CD14-positive monocyte (primary cell): ENCODE results near the gene ARHGEF3. TPM values are rescaled to one million over a fixed set of nuclear protein-coding genes. Genes with fewer than 3 reads are reported as not detected.

Source experiments
- DNase-seq, 3 donors: peaks; one replicate each; pipeline ENCODE4 v3.0.0-alpha.2; 2011 to 2022
- H2AFZ ChIP-seq: 2 replicates; pipeline ENCODE4 v1.6.0; 2012; ENCODE audit warnings: mild to moderate bottlenecking, low read depth, low read length, inconsistent platforms; ENCODE audit not compliant: insufficient read depth, poor library complexity, severe bottlenecking
- H3K27ac ChIP-seq, 2 donors: 1 replicate in 1 of 2; 2 replicates in 1 of 2; pipeline ENCODE4 v1.5.1; 2012 to 2013; ENCODE audit warnings: low read length in 2 of 2, control low read depth in 1 of 2, inconsistent platforms in 1 of 2, low read depth in 1 of 2, mild to moderate bottlenecking in 1 of 2
- H3K27me3 ChIP-seq, 2 donors: one replicate each; pipeline versions ENCODE4 v1.6.0 to v1.6.1; 2011 to 2013; ENCODE audit warnings: low read length in 2 of 2; ENCODE audit not compliant: control insufficient read depth in 2 of 2, insufficient read depth in 2 of 2
- H3K36me3 ChIP-seq, 2 donors: replicated peaks in 1 of 2; 1 replicate in 1 of 2; 2 replicates in 1 of 2; pipeline versions ENCODE4 v1.5.1 to v1.6.1; 2012 to 2013; ENCODE audit warnings: low read length in 2 of 2, control low read depth in 1 of 2, inconsistent platforms in 1 of 2, mild to moderate bottlenecking in 1 of 2; ENCODE audit not compliant: insufficient read depth in 2 of 2, control insufficient read depth in 1 of 2
- H3K4me1 ChIP-seq, 2 donors: 1 replicate in 1 of 2; 2 replicates in 1 of 2; pipeline versions ENCODE4 v1.5.1 to v1.6.1; 2012 to 2013; ENCODE audit warnings: low read length in 2 of 2, control low read depth in 1 of 2, inconsistent platforms in 1 of 2, mild to moderate bottlenecking in 1 of 2, moderate library complexity in 1 of 2; ENCODE audit not compliant: insufficient read depth in 2 of 2, control insufficient read depth in 1 of 2
- H3K4me2 ChIP-seq: replicated peaks from 2 replicates; pipeline ENCODE3; 2012; ENCODE audit warnings: low read length, moderate library complexity, mild to moderate bottlenecking; ENCODE audit not compliant: poor library complexity, severe bottlenecking; ENCODE audit errors: extremely low read depth
- H3K4me3 ChIP-seq, 3 experiments: fragments of 200-600 bp in 1 of 3; sonication (generic) in 1 of 3; replicated peaks in 1 of 3; 1 replicate in 2 of 3; 2 replicates in 1 of 3; pipeline ENCODE4 v1.5.1; 2011 to 2013; ENCODE audit warnings: low read length in 3 of 3, mild to moderate bottlenecking in 3 of 3, control low read depth in 2 of 3, low read depth in 2 of 3, inconsistent platforms in 1 of 3, moderate library complexity in 1 of 3
- H3K79me2 ChIP-seq: 2 replicates; pipeline ENCODE4 v1.6.0; 2012; ENCODE audit warnings: mild to moderate bottlenecking, control low read depth, inconsistent platforms, low read length, moderate library complexity; ENCODE audit not compliant: insufficient read depth
- H3K9ac ChIP-seq: 2 replicates; pipeline ENCODE4 v1.6.0; 2017; ENCODE audit warnings: low read length, mild to moderate bottlenecking; ENCODE audit not compliant: insufficient read depth, poor library complexity, severe bottlenecking
- H3K9me3 ChIP-seq, 2 donors: replicated peaks in 1 of 2; 1 replicate in 1 of 2; 2 replicates in 1 of 2; pipeline versions ENCODE4 v1.5.1 to v1.6.1; 2012 to 2013; ENCODE audit warnings: low read length in 2 of 2, control low read depth in 1 of 2; ENCODE audit not compliant: control insufficient read depth in 1 of 2, insufficient read depth in 1 of 2
- H4K20me1 ChIP-seq: 2 replicates; pipeline ENCODE4 v1.6.0; 2012; ENCODE audit warnings: mild to moderate bottlenecking, low read length, control low read depth, moderate library complexity; ENCODE audit not compliant: insufficient read depth
- H3K27ac Mint-ChIP-seq, 7 donors: one replicate each; pipeline ENCODE4 v1.8.0; 2020; ENCODE audit warnings: mild to moderate bottlenecking in 7 of 7, mixed read lengths in 7 of 7, moderate library complexity in 6 of 7, inconsistent platforms in 2 of 7
- H3K27me3 Mint-ChIP-seq, 3 donors: one replicate each; pipeline ENCODE4 v1.8.0; 2021 to 2022; ENCODE audit warnings: low read depth in 3 of 3, mild to moderate bottlenecking in 3 of 3, mixed read lengths in 3 of 3, moderate library complexity in 3 of 3, inconsistent platforms in 1 of 3
- H3K36me3 Mint-ChIP-seq, 2 donors: one replicate each; pipeline ENCODE4 v1.8.0; 2020; ENCODE audit warnings: mixed read lengths in 2 of 2, inconsistent platforms in 1 of 2, mild to moderate bottlenecking in 1 of 2
- H3K4me1 Mint-ChIP-seq: one replicate; pipeline ENCODE4 v1.8.0; 2020; ENCODE audit warnings: mild to moderate bottlenecking, mixed read lengths
- H3K4me3 Mint-ChIP-seq, 2 donors: one replicate each; pipeline ENCODE4 v1.8.0; 2020; ENCODE audit warnings: mild to moderate bottlenecking in 2 of 2, mixed read lengths in 2 of 2, moderate library complexity in 1 of 2
- H3K9me3 Mint-ChIP-seq, 7 donors: one replicate each; pipeline ENCODE4 v1.8.0; 2020 to 2022; ENCODE audit warnings: mixed read lengths in 7 of 7, mild to moderate bottlenecking in 6 of 7, moderate library complexity in 6 of 7, inconsistent platforms in 2 of 7
- WGBS: methylation state at CpG from one replicate; pipeline ENCODE4 v1.1.5; 2013; ENCODE audit warnings: missing lambda C conversion rate; ENCODE audit not compliant: insufficient coverage; 5-methylcytosine and 5-hydroxymethylcytosine counted together
- intact Hi-C, 2 donors: fragments of 100-400 bp; cut with micrococcal nuclease; formaldehyde crosslinking; loops; one replicate each; pipeline versions ENCODE4 v1.15.0 to v1.15.1; 2023
- polyA plus RNA-seq, 3 donors: library from polyadenylated mRNA; depleted of rRNA in 1 of 3; unstranded in 2 of 3; stranded (reverse) in 1 of 3; fragments of 300-500 nt in 2 of 3; fragments of >200 nt in 1 of 3; fragmentation: Illumina TruSeq in 2 of 3; gene quantifications; 1 replicate in 2 of 3; 2 replicates in 1 of 3; pipeline ENCODE4 v1.2.3, GENCODE V29; 2012 to 2021
- TF ChIP-seq, protein P1 (sequence below): fragments of 200-600 bp; IDR thresholded peaks from one replicate; pipeline ENCODE4 v1.8.0; 2022; ENCODE audit warnings: antibody characterized with exemption, mild to moderate bottlenecking

Gene ARHGEF3
- polyA plus RNA-seq, 3 donors = 22.6 to 29.5 (median 26.5) TPM

DNA sequence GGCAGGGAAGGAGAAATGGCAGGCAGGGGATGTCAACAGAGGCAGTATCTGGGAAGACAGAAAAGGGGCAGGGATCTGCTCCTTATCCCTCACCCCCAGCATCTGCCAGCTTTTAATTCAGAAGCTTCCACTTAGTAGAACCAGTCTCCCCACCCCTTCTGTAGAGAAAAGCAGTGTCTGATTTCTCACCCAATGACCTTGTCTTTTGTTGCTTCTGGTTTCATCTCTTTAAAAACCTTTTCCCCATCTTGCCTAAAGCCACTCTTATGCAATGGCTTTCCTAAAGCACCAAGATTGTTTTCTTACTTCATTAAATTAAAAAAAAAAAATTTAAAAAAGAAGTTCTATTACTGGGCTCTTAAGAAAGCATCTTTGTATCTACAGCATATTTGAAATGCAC lies 27.8 kb downstream of the ARHGEF3 start:
- Histone ChIP-seq H4K20me1 (peaks cover 29% of the 10 kb centered on the region), H3K9me3 (no peaks in the 10 kb centered on the region), H3K79me2 (peaks cover 32% of the 10 kb centered on the region), H2AFZ (no peak overlapping the region), H3K36me3 (peaks cover 23 to 46% of the 10 kb centered on the region in 2 donors), H3K4me3 (peak overlapping the region in 1 of 3 experiments; percentile 4), H3K4me1 (peaks cover 50 to 51% of the 10 kb centered on the region in 2 donors), H3K27ac (peak overlapping the region; percentile 32 to 76), H3K27me3 (no peaks in the 10 kb centered on the region), H3K9ac (no peak overlapping the region), H3K4me2 (peak overlapping the region; percentile 12)
- TF ChIP-seq, protein P1, sequence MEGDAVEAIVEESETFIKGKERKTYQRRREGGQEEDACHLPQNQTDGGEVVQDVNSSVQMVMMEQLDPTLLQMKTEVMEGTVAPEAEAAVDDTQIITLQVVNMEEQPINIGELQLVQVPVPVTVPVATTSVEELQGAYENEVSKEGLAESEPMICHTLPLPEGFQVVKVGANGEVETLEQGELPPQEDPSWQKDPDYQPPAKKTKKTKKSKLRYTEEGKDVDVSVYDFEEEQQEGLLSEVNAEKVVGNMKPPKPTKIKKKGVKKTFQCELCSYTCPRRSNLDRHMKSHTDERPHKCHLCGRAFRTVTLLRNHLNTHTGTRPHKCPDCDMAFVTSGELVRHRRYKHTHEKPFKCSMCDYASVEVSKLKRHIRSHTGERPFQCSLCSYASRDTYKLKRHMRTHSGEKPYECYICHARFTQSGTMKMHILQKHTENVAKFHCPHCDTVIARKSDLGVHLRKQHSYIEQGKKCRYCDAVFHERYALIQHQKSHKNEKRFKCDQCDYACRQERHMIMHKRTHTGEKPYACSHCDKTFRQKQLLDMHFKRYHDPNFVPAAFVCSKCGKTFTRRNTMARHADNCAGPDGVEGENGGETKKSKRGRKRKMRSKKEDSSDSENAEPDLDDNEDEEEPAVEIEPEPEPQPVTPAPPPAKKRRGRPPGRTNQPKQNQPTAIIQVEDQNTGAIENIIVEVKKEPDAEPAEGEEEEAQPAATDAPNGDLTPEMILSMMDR = no peak
- Mint-ChIP-seq H3K4me1 (peaks cover 51% of the 10 kb centered on the region), H3K4me3 (peak overlapping the region in 1 of 2 donors; percentile 13), H3K27me3 (peaks cover 0 to 4% (median 0%) of the 10 kb centered on the region in 3 donors), H3K27ac (peak overlapping the region in 6 of 7 donors; percentile 68 to 87 (median 74)), H3K36me3 (peaks cover 47 to 49% of the 10 kb centered on the region in 2 donors), H3K9me3 (peaks cover 0 to 1% (median 0%) of the 10 kb centered on the region in 7 donors)
- DNase-seq = no peak
- intact Hi-C loops = no loop called here

DNA sequence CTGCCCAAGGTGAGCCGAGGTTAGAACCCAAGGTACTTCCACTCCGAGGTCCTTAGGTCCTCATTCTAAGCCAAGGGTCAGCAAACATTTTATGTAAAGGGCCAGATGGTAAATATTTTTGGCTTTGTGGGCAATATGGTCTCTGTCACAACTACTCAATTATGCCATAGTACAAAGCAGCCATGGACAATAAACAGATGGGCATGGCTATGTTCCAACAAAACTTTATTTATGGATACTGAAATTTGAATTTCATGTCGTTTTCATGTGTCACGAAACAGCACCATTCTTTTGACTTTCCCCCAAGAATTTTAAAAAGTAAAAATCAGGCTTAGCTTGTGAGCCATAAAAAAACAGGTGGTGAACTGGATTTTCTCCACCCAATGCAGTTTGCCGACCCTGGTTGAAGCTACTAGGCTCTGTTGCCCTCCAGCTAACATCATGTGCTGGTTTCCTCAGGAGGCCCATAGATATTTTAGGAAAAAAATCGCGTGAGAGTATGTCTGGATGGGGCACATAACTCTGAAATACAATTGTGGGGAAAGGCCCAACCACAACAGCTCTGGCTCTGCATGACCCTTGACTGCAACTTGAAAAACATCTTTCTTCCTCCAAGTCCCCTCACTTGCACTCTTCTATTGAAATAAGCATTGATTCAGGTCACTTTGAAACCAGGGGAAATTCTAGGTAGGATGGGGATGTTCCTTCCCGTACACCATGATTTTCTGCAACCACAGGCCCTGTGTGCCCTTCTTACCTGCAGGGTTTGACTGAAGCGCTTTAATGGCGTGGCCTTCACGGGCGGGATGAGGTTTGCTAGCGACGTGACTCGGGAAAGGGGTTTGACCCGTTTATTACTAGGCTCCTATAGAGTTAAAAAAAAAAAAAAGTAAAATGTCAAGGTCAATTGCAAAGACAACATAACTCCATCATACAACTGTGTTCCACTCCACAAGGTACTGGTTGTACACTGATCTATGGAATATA lies 28.5 kb downstream of the ARHGEF3 start:
- H3K4me2 ChIP-seq = peak overlapping the region; percentile 12
- peaks cover 0 to 4% (median 0%) of the 10 kb centered on the region in 3 donors for H3K27me3 Mint-ChIP-seq

More for the DNA sequence above, 28.5 kb downstream of the ARHGEF3 start:
- H3K36me3 Mint-ChIP-seq = peaks cover 48 to 55% of the 10 kb centered on the region in 2 donors
- Histone ChIP-seq H3K4me1 (peaks cover 43 to 44% of the 10 kb centered on the region in 2 donors), H3K9me3 (no peaks in the 10 kb centered on the region), H2AFZ (no peak overlapping the region), H3K9ac (no peak overlapping the region), H4K20me1 (peaks cover 29% of the 10 kb centered on the region), H3K79me2 (peaks cover 24% of the 10 kb centered on the region), H3K36me3 (peaks cover 23 to 53% of the 10 kb centered on the region in 2 donors), H3K27me3 (no peaks in the 10 kb centered on the region), H3K4me3 (peak overlapping the region in 1 of 3 experiments; percentile 4), H3K27ac (peak overlapping the region; percentile 32 to 76)
- no peak for DNase-seq
- peak overlapping the region in 1 of 2 donors; percentile 13 for H3K4me3 Mint-ChIP-seq
- intact Hi-C loops = no loop called here
- TF ChIP-seq, protein P1 = no peak
- WGBS = 100% methylated on average over 6 of the region's 16 CpGs
- H3K4me1 Mint-ChIP-seq = peaks cover 51% of the 10 kb centered on the region
- peaks cover 0 to 1% (median 0%) of the 10 kb centered on the region in 7 donors for H3K9me3 Mint-ChIP-seq
- H3K27ac Mint-ChIP-seq = peak overlapping the region in 6 of 7 donors; percentile 68 to 87 (median 74)
